Type B pancreatic cell (in vitro differentiated cells): Measurements from ENCODE around the gene GJC1. TPM values are rescaled to one million over a fixed set of nuclear protein-coding genes. Genes with fewer than 3 reads are reported as not detected.

Experiments used
- DNase-seq: peaks from one replicate; pipeline ENCODE4 v3.0.0; 2021; ENCODE audit warnings: mixed read lengths; ENCODE audit not compliant: unreplicated experiment; ENCODE audit errors: extremely low spot score
- H3K27ac Mint-ChIP-seq: 2 replicates; pipeline ENCODE4 v1.8.0; 2021; ENCODE audit warnings: mild to moderate bottlenecking, mixed read lengths
- H3K27me3 Mint-ChIP-seq: 2 replicates; pipeline ENCODE4 v1.8.0; 2021; ENCODE audit warnings: mixed read lengths
- H3K36me3 Mint-ChIP-seq: 2 replicates; pipeline ENCODE4 v1.8.0; 2021; ENCODE audit warnings: mixed read lengths
- H3K4me1 Mint-ChIP-seq: one replicate; pipeline ENCODE4 v1.8.0; 2021; ENCODE audit warnings: mixed read lengths; ENCODE audit not compliant: unreplicated experiment
- H3K4me3 Mint-ChIP-seq: 2 replicates; pipeline ENCODE4 v1.8.0; 2021; ENCODE audit warnings: mild to moderate bottlenecking, mixed read lengths
- H3K9me3 Mint-ChIP-seq: 2 replicates; pipeline ENCODE4 v1.8.0; 2021; ENCODE audit warnings: mixed read lengths
- total RNA-seq: library from RNA; stranded (reverse); gene quantifications from 2 replicates; pipeline ENCODE4 v1.2.1, GENCODE V29; 2021; ENCODE audit warnings: low replicate concordance
- TF ChIP-seq, protein P1 (sequence below): fragments of 200-600 bp; sonication (generic); conservative IDR thresholded peaks from 2 replicates; pipeline ENCODE4 v1.5.0; 2021; ENCODE audit warnings: antibody characterized with exemption, mild to moderate bottlenecking

The GJC1 gene
- total RNA-seq, 1 donor from 2014 or later = 62.6 TPM

DNA sequence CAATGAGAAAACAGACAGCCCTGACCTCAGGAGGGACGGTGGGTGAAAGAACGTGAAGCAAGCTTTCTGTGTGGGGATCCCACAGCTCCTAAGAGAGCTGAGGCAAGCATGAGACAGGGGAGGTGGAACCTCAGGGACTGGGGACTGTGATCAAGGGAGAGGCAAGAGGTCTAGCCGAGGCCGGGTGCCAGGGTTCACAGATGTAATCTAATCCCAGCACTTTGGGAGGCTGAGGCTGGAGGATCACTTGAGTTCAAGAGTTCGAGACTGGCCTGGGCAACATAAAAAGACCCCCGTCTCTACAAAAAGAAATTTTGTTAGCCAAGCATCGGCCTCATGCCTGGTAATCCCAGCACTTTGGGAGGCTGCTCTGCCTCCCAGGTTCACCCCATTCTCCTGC is 75.8 kb downstream of the GJC1 start:
- Mint-ChIP-seq H3K27ac (no peak overlapping the region), H3K36me3 (peaks cover 7% of the 10 kb centered on the region), H3K4me1 (peaks cover 5% of the 10 kb centered on the region), H3K27me3 (peaks cover 12% of the 10 kb centered on the region), H3K9me3 (no peaks in the 10 kb centered on the region), H3K4me3 (no peak overlapping the region)
- no peak for DNase-seq
- TF ChIP-seq, protein P1, sequence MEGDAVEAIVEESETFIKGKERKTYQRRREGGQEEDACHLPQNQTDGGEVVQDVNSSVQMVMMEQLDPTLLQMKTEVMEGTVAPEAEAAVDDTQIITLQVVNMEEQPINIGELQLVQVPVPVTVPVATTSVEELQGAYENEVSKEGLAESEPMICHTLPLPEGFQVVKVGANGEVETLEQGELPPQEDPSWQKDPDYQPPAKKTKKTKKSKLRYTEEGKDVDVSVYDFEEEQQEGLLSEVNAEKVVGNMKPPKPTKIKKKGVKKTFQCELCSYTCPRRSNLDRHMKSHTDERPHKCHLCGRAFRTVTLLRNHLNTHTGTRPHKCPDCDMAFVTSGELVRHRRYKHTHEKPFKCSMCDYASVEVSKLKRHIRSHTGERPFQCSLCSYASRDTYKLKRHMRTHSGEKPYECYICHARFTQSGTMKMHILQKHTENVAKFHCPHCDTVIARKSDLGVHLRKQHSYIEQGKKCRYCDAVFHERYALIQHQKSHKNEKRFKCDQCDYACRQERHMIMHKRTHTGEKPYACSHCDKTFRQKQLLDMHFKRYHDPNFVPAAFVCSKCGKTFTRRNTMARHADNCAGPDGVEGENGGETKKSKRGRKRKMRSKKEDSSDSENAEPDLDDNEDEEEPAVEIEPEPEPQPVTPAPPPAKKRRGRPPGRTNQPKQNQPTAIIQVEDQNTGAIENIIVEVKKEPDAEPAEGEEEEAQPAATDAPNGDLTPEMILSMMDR = no peak

DNA sequence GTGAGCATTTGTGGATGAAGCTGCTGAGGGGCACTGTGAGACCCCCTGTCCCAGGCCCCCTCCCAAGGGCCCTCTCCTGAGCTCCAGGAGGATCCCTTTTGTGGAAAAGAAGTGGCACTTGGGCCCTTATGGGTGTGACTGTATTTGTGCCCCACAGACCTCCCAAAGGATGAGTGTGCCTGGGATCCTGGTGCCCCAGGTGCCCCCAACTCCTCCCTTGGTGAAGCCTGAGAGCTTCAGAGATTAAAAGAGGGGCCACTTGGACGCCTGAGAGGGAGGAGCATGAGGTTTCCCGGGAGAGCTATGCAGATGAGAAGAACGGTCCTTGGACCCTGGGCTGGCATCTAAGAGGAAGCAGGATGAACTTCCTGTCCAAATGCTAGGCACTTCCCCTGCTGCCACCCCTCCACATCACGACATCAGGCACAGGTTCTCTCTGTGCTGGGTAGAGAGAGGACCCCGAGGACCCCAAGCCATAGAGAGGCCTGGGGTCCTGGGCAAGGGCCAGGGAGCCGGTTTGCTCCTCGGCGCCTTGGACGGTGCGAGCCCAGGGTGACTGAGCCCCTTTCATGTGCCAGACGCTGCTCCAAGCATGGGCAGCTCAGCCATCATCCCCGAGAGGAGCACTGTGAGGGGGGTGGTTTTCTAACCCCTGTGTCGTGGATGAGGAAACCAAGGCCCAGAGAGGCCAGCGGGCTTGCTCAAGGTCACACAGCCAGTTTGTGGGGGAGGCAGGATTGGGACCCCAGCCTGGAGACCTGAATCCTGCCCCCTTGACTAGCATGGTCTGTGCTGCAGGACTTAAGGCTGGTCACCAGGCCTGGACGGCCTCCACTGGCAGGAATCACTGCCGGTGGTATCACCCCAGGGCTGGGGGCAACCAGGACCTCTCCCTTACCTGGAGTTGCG is 76.9 kb downstream of the GJC1 start:
- peaks cover 7% of the 10 kb centered on the region for H3K36me3 Mint-ChIP-seq
- no peak overlapping the region for H3K4me3 Mint-ChIP-seq
- H3K27ac Mint-ChIP-seq = no peak overlapping the region
- TF ChIP-seq, protein P1 = no peak
- no peaks in the 10 kb centered on the region for H3K9me3 Mint-ChIP-seq
- DNase-seq = no peak
- peaks cover 5% of the 10 kb centered on the region for H3K4me1 Mint-ChIP-seq
- peaks cover 10% of the 10 kb centered on the region for H3K27me3 Mint-ChIP-seq

DNA sequence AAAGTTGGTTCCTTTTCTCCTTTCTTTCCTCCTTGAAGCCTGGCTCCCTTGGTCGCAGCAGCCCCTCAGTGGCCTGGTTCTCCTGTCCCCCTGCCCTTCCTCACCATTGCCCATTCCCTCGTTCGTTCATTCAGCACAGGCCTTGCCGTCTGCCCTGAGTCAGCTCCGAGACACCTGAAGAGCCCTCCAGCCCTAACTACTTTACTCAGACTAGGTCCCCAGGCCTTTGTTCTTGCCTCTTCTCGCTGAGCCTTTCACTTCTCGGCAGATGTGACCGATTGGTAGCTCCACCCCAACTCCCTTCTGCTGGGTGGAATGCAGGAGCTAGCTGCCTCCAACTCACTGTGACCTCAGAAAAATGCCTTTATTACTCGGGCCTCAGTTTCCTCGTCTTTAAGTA is 78.3 kb downstream of the GJC1 start:
- TF ChIP-seq, protein P1 = no peak
- Mint-ChIP-seq H3K4me1 (peaks cover 5% of the 10 kb centered on the region), H3K4me3 (no peak overlapping the region), H3K9me3 (no peaks in the 10 kb centered on the region), H3K36me3 (peaks cover 7% of the 10 kb centered on the region), H3K27ac (no peak overlapping the region), H3K27me3 (no peaks in the 10 kb centered on the region)
- DNase-seq = no peak

DNA sequence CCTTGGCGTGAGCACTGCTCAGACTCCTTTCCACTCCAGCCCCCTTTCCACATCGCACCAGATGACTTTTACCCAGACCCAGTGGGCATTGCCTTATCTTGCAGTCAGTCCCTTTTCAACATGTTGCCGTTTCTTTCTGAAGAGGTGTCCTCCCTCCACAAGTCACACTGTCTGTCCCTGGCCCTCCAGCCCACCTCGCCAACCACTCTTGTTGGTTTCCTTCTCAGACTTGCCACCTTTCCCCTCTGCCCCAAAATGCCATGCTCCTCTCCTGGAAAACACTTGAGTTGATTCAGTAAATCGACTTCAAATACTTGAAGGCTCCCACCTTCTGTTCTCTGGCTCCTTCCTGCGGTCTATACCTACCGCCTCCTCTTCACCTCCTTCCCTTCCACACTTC is 78.8 kb downstream of the GJC1 start:
- H3K4me1 Mint-ChIP-seq = peaks cover 5% of the 10 kb centered on the region
- H3K4me3 Mint-ChIP-seq = no peak overlapping the region
- no peaks in the 10 kb centered on the region for H3K27me3 Mint-ChIP-seq
- H3K27ac Mint-ChIP-seq = no peak overlapping the region
- DNase-seq = no peak
- H3K9me3 Mint-ChIP-seq = no peaks in the 10 kb centered on the region
- H3K36me3 Mint-ChIP-seq = peaks cover 7% of the 10 kb centered on the region
- TF ChIP-seq, protein P1 = no peak

DNA sequence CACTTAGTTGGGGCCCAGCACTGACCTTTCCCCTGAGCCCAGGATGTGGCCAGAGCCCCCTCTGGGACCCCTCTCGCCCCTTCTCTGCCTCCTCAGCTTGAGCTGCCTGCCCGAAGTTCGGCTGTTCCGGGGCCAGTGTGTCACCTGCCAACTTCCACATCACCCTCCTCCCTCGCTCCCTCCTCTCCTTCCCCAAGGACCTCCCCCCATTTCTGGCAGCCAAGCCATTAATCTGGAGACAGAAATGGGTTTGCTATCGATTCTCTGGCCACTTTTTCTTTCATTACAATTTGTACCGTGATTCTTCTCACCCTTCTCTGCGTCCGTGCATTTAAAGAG is 80.1 kb downstream of the GJC1 start:
- no peaks in the 10 kb centered on the region for H3K9me3 Mint-ChIP-seq
- DNase-seq = no peak
- TF ChIP-seq, protein P1 = no peak

More for the DNA sequence above, 80.1 kb downstream of the GJC1 start:
- Mint-ChIP-seq H3K27ac (no peak overlapping the region), H3K4me3 (no peak overlapping the region), H3K36me3 (peaks cover 7% of the 10 kb centered on the region), H3K4me1 (peaks cover 5% of the 10 kb centered on the region), H3K27me3 (no peaks in the 10 kb centered on the region)
